HuH-7 (cell line): ENCODE results near the gene P3H3.

Source experiments
- DNase-seq: peaks from one replicate; pipeline ENCODE4 v3.0.0; 2011; ENCODE audit warnings: low spot score

The P3H3 gene, protein sequence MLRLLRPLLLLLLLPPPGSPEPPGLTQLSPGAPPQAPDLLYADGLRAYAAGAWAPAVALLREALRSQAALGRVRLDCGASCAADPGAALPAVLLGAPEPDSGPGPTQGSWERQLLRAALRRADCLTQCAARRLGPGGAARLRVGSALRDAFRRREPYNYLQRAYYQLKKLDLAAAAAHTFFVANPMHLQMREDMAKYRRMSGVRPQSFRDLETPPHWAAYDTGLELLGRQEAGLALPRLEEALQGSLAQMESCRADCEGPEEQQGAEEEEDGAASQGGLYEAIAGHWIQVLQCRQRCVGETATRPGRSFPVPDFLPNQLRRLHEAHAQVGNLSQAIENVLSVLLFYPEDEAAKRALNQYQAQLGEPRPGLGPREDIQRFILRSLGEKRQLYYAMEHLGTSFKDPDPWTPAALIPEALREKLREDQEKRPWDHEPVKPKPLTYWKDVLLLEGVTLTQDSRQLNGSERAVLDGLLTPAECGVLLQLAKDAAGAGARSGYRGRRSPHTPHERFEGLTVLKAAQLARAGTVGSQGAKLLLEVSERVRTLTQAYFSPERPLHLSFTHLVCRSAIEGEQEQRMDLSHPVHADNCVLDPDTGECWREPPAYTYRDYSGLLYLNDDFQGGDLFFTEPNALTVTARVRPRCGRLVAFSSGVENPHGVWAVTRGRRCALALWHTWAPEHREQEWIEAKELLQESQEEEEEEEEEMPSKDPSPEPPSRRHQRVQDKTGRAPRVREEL

DNA sequence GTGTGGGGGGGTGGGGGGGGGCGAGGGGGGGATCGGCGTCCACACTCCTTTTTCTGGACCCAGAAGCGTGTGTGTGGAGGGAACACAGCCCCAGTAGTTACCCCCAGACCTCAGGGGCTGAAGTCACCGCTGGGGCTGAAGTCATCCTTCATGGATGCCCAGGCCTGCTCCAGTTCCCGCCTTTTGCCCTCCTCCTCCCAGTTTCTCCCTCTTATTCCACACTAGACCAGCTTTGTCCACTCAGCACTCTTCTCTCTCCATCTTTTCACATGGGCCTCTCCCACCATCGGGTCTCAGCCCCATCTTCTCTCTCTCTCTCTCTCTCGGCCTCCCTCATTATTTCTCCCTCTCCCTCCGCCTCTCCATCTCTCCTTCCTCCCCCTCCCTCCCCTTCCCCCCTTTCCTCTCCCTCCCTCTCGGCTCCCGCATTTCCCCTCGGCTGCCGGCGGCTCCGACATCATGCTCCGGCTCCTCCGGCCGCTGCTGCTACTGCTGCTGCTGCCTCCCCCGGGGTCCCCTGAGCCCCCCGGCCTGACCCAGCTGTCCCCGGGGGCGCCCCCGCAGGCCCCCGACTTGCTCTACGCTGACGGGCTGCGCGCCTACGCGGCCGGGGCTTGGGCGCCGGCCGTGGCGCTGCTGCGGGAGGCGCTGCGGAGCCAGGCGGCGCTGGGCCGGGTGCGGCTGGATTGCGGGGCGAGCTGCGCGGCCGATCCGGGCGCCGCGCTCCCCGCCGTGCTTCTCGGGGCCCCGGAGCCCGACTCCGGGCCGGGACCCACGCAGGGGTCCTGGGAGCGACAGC, at the start of gene P3H3:
Gene P3H3 (plus strand): TSS at position 426 of the 799 bp plus-strand sequence. CDS start 34 bp downstream, at position 460.
- peak; percentile 59 for DNase-seq

DNA sequence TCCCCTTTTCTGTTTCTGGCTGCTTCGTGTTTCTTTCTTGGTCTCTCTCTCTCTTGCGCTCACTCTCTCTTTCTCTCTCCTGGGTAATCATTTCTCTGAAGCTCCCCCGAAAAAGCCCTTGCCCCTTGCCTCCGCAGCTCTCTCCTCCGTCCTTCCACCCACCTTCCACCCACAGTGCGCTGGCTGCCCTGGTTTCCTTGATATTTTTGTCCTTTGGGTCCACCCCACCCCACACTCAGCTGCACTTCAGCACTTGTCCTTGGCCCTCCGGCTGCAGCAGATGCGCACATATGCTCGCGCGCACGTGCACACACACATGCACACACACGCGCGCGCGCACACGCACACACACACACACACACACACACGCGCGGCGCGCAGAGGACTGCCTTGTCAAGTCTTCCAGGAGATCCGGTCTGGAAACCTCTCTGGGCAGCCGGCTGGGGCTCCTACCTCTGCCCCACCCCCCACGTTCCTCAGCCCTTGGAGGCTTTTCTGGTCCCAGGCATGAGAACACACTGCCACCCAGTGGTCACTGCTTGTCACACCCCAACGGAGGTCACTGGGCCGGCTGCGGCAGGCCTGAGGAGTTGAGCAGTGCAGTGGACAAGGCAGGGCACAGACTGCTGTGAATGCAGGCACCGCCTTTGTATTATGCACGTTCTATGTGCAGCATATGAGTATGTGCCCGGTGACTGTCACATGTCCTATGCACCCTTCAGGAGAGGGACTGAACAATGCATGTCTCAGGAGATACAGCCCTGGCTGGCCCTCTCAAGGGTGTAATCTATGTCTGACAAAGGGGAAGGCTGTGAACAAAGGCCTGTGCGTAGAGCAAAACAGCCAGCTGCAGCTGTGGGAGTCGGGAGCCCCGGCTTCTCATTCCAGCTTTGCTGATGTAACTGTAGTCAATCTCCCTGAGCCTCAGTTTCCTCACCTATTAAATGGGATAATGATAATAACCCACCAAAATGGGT, 49.3 kb upstream of the P3H3 start:
- DNase-seq = peak; percentile 94

DNA sequence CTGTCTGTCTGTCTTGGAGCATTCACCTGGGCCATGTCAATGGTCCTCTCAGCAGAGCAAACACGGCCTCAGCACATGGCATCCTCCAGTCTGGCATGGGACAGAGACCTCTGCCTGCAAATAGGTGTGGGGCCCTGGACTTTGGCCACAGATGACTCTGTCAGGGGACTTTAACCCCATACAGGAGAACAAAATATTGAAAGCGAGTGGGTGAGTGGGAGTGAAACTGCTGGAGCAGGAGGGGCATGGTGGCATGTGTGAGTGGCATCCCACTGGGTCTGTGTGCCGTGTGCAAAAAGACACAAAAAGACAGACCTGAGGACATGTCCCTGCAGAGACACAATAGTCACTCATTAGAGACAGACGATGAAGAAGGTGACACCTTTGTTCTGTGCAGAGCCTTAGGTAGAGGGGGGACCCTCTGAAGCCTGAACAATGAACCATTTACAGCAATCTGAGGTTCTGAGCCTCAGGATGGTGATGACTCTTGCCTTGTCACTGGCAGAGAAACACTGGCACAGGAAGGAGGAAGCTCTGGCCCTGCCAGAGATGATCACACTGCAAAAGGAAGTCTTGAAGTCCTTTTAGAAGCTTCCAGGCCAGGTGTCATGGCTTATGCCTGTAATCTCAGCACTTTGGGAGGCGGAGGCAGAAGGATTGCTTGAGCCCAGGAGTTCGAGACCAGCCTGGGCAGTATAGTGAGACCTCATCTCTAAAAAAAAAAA, 48.3 kb upstream of the P3H3 start:
- DNase-seq = no peak

DNA sequence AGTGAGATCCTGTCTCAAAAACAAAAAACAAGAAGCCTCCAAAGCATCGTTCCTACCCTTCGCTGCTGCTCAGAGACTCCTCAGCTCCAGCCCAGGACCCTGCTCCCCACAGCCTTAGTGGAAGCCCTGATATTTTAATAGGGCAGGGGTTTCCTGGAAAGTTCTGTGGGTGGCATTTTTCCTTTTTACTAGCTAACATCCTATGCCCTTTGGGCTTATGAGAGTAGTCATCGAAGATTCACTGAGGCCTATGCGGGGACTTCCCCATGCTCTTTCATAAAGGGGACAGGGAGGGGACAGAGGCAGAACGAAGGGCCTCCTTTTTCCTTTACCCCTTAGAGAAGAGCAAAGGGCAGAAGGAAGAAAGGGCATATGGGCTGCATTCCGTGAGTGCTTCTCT, 47.6 kb upstream of the P3H3 start:
- no peak for DNase-seq

DNA sequence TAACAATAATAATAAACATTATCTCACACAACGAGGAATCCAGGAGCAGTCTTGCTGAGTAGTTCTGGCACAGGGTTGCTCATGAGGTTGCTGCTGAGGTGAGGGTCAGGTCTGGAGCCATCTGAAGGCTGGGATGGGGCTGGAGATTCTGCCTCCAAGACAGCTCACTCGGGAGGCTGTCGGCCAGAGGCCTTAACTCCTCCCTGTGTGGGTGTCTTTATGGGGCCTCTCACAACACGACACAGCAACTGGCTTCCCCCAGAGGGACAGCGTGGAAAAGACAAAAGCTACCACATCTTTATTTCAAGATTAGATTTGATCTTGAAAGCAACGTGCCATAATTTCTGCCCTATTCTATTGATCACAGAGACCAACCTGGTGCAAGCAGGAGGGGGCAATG, 46.1 kb upstream of the P3H3 start:
- DNase-seq = no peak

DNA sequence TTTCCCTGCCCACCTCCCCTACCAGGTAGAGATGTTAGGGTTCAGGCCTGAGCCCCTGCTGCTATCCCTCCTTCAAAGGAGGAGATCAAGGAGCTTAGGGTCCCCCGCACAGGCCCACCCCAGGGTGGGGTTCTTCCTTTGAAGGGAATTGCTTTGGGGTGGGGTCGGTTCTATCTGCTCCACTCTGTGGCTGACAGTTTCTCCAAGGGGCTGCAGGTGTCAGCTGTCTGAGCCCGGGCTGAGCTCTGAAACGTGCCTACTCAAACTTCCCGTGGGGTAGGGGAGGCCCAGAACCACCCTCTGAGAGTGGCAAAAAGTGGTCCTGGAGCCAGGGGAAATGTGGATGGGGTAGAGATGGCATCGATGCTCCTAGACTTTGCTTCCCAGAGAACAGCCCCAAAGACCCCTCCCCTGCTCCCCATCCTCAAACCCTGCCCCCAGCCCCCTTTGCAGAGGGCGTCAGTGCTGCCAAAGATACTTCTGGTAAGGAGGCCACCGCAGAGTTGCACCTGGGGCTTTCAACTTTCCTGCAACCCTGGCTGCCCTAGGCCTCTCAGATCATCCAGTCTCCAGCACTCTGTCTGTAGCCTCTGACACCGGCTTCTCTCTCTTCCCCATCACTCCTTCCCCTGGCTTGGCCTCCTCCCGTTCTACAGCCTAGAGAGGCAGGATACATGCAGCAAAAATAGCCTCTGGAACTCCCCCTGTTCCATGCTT, 45.2 kb upstream of the P3H3 start:
- DNase-seq = no peak

DNA sequence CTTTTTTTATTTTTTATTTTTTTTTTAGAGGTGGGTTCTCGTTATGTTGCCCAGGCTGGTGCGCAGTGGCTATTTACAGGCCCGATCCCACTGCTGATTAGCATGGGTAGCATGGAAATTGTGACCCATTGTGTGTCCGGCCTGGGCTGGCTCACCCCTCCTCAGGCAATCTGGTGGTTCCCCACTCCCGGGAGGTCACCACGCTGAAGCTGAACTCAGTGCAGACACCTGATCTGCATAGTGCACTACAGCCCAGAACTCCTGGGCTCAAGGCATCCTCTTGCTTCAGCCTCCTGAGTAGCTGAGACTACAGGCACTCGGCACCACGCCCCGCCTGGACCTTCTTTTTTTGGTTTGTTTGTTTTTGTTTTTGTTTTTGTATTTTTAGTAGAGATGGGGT, 44.4 kb upstream of the P3H3 start:
- no peak for DNase-seq

DNA sequence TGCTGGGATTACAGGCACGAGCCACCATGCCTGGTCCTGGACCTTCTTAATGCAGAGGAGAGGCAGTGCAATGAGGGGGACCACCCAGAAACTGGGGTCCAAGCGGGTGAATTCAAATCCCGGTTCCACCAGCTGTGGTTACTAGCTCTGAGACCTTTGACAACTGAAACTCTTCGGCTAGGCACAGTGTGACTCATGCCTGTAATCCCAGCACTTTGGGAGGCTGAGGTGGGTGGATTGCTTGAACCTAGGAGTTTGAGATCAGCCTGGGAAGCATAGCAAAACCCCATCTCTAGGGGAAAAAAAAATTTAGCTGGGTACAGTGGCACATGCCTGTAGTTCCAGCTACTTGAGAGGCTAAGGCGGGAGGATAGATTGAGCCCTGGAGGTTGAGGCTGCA, 43.9 kb upstream of the P3H3 start:
- DNase-seq = no peak

DNA sequence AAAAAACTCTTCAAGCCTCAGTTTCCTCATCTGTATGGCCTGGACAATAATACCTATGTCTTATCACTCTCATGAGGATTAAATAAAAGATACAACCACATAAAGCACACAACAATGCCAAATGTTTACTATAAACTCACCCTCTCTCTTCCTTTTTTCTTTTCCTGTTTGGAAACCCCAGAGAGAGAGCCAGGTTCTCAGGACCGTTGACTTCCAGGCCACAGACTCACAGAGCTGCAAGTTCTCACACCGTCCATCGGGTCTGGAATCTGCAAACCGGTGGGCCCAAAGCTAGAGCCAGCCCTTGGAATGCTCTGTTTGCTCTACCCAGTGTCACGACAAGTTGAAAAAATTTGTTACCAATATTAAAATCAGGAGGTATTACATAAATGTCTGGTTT, 43.4 kb upstream of the P3H3 start:
- no peak for DNase-seq

DNA sequence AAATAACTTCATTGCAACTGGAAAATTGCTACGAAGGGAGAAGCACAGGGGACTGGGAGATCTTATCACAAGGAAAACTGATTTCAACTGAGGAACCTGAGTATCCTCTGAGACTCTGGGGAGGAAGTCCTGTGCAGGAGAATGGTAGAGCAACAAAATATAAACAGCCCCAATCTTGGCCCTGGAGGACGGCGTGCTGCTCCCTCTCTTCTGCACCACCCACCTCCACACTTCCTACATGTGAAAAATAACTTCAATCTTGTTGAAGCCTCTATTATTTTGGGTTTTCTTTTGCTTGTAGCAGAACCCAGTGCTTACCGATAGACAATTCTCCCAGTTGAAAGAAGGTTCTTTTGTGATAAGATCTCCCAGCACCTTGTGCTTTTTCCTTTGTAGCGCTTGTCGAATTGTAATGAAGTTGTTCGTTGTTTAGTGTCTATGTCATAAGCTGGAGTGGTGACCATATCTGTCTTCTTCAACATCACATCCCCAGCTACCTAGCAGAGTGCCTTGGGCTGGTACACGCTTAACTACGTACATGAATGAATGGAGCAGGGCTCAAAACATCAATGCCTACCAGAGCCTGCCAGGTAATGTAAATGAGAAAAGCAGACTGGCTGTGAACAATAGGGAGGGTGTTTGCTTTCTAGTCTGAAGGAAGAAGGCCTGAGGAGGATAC, 41.7 kb upstream of the P3H3 start:
- DNase-seq = no peak

DNA sequence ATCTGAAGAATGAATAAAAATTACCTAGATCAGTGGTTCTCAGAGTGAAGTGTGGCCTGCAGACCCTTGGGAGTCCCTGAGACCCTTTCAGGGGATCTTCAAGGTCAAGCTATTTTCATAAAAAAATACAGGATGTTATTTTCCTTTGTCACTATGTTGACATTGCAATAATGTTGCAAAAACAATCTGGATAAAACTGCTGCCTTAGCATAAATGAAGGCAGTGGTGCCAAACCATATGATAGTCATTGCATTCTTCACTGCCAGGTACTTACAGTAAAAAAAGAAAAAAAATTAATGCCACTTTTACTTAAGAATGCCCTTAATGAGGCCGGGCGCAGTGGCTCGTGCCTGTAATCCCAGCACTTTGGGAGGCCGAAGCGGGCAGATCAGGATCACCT, 40.9 kb upstream of the P3H3 start:
- DNase-seq = no peak

DNA sequence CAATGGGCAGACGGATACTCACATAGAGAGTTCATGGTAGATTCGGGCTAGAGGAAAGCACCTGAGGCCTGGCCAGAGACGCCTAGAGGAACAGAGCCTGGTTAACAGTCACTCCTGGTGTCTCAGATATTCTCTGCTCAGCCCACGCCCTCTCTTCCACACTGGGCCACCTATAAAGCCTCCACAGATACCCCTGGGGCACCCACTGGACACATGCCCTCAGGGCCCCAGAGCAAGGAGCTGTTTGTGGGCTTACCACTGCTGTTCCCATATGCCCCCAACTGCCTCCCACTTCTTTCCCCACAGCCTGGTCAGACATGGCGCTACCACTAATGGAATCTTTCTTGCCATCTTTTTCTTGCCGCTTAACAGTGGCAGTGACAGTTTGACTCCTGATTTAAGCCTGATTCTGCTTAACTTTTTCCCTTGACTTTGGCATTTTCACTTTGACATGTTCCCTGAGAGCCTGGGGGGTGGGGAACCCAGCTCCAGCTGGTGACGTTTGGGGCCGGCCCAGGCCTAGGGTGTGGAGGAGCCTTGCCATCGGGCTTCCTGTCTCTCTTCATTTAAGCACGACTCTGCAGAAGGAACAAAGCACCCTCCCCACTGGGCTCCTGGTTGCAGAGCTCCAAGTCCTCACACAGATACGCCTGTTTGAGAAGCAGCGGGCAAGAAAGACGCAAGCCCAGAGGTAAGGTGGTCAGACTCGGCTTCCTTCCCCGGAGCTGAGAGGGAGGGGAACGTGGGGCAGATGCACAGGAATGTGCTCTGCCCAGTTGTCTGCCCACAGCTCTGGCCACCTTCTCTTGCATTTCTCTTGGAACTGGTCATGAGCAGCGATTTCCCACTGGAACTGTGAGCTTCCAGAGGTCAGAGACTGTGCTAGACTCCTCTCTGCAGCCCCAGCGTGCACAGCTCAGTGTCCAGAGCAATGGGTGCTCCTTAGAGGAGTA, 39.0 kb upstream of the P3H3 start, which contains the start of gene CD4:
Gene CD4 (plus strand): TSS at position 557 of the 953 bp plus-strand sequence. CDS start 10,611 bp downstream, outside the sequence.
- DNase-seq = no peak

DNA sequence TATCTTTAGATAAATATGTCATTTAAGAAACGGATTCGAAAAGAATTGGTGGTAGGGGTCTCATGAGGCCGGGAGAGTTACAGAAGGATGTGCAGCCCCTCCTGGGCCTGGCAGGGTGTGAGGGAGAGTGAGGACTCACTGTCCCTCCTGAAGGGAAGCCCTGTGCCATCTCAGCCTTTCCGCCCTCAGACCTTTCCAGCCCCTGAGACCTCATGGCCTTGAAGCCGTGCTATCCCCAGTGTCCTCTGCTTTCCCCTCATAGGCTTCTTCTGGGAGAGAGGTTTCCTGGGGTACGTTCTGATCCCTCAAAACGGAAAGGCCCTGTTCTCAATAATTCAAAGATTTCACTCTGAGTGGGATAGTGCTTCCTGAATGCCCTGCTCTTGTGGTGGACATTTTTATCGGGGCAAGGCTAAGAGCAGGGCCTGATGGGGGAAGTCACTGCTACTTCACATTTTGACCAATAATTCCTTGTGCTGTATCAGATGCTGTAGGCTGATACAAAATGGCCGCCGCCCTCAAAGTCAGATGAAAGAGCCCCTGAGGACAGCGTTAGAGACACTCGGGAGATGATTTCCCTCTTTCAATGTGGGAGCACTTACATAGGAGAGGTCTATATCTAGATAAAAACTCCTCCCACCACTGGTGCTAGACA, 37.6 kb upstream of the P3H3 start:
- DNase-seq = no peak

DNA sequence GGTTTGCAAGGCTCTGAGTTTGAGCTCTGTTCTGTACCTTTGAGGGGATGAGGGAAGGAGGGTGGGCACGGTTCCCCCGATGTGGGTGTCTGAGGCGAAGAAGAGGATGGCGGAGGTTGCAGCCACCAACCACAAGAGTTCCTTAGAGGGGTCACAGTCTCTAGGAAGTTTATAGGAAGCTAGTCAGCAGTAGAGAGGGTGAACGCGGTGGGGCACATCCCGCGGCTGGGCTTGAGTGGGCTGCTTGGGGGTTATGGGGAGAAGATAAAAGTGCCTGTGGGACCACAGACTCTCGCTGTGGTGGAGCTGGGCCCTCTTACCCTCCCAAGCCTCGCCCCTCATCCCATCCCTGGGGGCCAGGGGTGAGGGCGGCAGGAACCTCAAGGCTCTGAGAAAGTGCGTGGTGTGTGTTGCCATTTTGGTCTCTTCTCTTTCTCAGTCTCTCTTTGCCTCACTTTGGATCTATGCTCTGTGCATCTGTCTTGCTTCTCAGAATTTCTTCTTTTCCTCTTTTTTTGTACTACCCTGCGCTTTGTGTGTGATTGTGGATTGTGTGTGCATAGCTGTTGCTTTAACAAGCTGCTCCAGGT, 36.2 kb upstream of the P3H3 start:
- DNase-seq = no peak

DNA sequence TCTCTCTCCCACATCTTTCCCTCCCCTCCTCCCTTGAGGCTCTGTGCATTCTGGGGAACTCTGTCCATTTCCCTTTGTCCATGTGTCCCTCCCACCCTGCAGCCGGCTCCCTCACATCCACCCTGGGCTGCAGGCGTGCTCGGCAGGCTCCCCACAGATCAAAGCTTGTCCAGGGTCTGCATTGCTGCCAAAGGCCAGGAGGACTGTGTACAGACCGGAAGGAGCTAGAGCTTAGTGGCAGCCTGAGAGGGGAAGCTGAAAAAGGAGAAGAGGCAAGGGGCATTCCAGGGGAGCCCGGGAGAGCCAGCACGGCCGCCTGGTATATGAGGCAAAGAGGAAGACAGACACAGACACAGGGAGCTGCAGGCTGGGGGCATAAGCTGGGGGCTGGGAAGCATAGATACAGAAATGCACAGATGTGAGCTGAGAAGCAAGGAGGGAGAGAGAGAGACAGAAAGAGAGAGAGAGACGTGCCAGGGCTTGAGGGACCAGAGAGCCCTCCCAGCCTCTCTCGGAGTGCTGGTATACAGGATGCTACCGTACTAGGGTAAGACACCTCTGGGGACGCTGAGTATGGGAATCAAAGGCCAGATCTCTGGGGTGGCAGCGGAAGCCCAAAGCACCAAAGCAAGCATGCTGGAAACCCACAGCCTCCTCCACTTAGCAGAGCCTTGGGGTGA, 35.5 kb upstream of the P3H3 start:
- DNase-seq = no peak

DNA sequence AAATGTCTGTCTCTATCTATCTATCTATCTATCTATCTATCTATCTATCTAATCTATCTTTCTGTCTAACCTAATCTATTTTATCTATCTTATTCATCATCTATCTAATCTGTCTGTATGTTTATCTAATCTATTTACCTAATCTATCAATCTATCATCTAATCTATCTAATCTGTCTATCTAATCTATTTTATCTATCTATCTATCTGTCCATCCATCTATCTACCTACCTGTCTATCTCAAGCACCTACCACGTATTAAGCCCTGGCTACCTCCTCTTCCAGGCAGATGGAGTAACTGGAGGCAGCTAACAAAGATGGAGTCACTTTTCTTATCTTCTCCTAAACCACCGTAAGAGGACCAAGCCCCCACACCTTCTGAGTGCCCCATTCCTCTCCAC, 33.1 kb upstream of the P3H3 start:
- DNase-seq = no peak

DNA sequence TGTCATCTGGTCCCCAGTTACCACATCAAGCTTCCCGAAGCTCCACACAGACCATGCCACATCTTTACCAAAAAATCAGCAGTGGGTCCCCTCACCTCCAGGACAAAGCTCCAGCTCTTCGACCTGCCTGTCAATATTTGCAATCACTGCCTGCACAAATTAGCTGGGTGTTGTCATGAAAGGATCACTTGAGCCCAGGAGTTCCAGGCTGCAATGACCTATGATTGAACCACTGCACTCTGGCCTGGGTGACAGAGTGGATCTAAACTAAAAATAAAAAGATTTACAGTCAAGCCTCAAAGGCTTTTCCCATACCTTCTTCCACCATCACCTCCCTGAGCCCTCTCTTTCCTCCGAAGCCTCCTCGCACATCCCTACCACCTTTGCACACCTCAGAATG, 31.6 kb upstream of the P3H3 start:
- no peak for DNase-seq
